ENCODE results near the gene MAGEB1. TPM values are rescaled to one million over a fixed set of nuclear protein-coding genes. Genes with fewer than 3 reads are reported as not detected.

The MAGEB1 gene
- total RNA-seq, 2 experiments from 2014 or later, result not detected

DNA sequence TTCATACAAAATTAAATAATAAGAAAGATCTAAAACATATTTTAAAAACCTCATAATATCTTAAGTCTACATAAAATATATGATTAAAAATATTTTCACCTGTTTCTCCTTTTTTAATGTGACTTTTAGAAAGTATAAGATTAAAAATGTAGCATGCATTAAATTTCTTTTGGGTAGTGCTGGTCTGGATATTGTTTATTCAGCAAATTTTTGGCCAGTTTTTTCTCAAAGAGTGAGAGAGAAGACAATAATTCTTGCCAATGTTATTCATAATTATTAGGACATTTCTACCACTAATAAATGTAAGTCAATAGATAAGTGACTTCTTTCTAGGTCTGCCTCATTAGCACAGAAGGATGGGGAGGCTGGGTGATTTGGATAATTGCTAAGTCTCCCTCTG is 14.1 kb downstream of the MAGEB1 start:
- ATAC-seq, result no peak
- H3K4me3 Mint-ChIP-seq, result no peak overlapping the region
- H3K36me3 Mint-ChIP-seq, result no peaks in the 10 kb centered on the region
- no peak overlapping the region for H3K27ac Mint-ChIP-seq
- no peaks in the 10 kb centered on the region for H3K27me3 Mint-ChIP-seq
- no peaks in the 10 kb centered on the region for H3K4me1 Mint-ChIP-seq
- no peak for DNase-seq
- H3K9me3 Mint-ChIP-seq (ENCODE audit: low read depth), result no peaks in the 10 kb centered on the region
- CTCF ChIA-PET, result no interaction called here

DNA sequence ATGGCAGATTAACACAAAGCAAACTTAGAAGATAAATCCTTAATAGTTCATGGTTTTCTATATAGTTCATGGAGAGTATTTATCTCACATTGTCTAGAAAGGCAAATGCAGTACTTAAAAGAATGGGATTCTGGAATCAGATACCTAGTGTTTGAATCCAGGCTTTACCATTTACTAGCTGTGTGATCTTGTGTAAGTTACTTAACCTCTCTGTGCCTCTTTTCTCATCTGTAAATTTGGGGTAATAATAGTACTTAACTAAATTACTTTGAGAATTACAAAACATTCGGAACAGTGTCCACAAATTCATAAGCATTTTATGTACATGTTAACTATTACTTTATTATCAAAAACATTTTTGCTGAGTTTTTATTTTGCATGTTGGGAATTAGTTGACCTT is 15.8 kb downstream of the MAGEB1 start:
- ATAC-seq, result no peak
- H3K27ac Mint-ChIP-seq, result no peak overlapping the region
- no peaks in the 10 kb centered on the region for H3K9me3 Mint-ChIP-seq (ENCODE audit: low read depth)
- CTCF ChIA-PET, result no interaction called here
- DNase-seq, result no peak
- no peaks in the 10 kb centered on the region for H3K27me3 Mint-ChIP-seq
- H3K4me1 Mint-ChIP-seq, result no peaks in the 10 kb centered on the region
- no peak overlapping the region for H3K4me3 Mint-ChIP-seq
- no peaks in the 10 kb centered on the region for H3K36me3 Mint-ChIP-seq

DNA sequence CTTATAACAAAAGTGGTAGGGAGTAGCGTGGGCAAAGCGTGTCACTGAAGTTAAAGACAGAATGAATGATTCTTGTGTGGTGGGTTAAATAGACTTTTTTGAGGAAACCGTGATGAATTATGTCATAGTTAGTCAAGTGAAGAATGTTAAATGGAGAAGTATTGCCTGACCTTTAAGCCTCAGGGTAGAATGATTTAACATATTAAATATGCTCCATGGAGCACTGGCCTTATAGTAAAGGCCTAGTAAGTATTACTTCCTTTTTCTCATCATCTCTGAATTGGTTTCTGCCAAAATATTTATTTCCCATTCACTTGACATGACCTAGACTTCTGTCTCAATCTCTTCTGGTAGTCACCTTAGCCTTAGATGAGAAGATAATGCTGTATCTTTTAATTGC is 23.7 kb downstream of the MAGEB1 start:
- Mint-ChIP-seq H3K36me3 (no peaks in the 10 kb centered on the region), H3K4me1 (no peaks in the 10 kb centered on the region), H3K4me3 (no peak overlapping the region), H3K9me3 (ENCODE audit: low read depth) (no peaks in the 10 kb centered on the region), H3K27ac (no peak overlapping the region), H3K27me3 (no peaks in the 10 kb centered on the region)
- no peak for DNase-seq
- CTCF ChIA-PET, result no interaction called here
- no peak for ATAC-seq

DNA sequence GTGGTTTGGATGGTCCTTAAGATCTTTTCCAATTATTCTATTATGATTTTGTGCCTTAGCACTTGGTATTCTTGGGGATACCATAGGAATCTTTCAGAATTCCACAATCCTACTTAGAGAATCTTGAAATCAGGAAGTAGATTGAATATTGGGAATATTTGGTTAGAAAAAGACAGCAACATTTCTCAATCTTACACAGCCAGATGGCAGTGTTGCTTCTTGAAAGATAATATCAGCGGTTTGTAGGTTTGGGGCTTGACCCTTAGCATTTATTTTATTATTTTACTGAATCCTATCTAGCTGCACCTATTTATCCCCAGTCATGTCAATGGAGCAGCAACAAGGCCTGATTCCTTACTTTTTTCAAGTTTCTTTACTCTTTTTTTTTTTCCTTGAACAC is 28.6 kb downstream of the MAGEB1 start:
- Mint-ChIP-seq H3K9me3 (ENCODE audit: low read depth) (no peaks in the 10 kb centered on the region), H3K4me1 (no peaks in the 10 kb centered on the region), H3K36me3 (no peaks in the 10 kb centered on the region), H3K27ac (no peak overlapping the region), H3K4me3 (no peak overlapping the region), H3K27me3 (no peaks in the 10 kb centered on the region)
- CTCF ChIA-PET, result no interaction called here
- ATAC-seq (no peak), DNase-seq (no peak)

DNA sequence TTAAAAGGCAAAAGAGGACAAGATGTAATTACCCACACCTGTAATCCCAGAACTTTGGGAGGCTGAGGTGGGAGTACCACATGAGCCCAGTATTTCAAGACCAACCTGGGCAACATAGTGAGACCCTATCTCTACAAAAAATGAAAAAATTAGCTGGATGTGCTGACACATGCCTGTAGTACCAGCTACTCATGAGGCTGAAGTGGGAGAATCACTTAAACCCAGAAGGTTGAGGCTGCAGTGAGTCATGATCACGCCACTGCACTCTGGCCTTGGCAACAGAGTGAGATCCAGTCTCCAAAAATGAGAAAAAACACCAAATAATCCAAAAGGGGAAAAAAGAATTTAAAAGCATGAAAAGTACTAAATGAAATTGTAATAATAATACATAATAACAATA is 31.4 kb downstream of the MAGEB1 start:
- Mint-ChIP-seq H3K9me3 (ENCODE audit: low read depth) (no peaks in the 10 kb centered on the region), H3K27me3 (no peaks in the 10 kb centered on the region), H3K4me3 (no peak overlapping the region), H3K36me3 (no peaks in the 10 kb centered on the region), H3K27ac (no peak overlapping the region), H3K4me1 (no peaks in the 10 kb centered on the region)
- CTCF ChIA-PET, result no interaction called here
- ATAC-seq (no peak), DNase-seq (no peak)

DNA sequence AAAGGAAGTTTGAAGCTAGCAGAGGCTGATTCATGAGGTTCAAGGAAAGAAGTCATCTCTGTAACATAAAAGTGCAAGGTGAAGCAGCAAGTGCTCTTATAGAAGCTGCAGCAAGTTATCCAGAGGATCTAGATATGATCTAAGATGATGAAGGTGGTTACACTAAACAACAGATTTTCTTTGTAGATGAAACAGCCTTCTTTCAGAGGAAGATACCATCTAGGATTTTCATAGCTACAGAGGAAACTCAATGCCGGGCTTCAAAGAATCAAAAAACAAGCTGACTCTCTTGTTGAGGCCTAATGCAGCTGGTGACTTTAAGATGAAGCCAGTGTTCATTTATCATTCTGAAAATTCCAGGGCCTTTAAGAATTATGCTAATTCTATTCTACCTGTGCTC is 33.5 kb downstream of the MAGEB1 start:
- H3K36me3 Mint-ChIP-seq, result no peaks in the 10 kb centered on the region
- DNase-seq (no peak), ATAC-seq (no peak)
- H3K4me1 Mint-ChIP-seq, result no peaks in the 10 kb centered on the region
- H3K9me3 Mint-ChIP-seq (ENCODE audit: low read depth), result peaks cover 2% of the 10 kb centered on the region
- CTCF ChIA-PET, result no interaction called here
- H3K4me3 Mint-ChIP-seq, result no peak overlapping the region
- H3K27ac Mint-ChIP-seq, result no peak overlapping the region
- H3K27me3 Mint-ChIP-seq, result no peaks in the 10 kb centered on the region

DNA sequence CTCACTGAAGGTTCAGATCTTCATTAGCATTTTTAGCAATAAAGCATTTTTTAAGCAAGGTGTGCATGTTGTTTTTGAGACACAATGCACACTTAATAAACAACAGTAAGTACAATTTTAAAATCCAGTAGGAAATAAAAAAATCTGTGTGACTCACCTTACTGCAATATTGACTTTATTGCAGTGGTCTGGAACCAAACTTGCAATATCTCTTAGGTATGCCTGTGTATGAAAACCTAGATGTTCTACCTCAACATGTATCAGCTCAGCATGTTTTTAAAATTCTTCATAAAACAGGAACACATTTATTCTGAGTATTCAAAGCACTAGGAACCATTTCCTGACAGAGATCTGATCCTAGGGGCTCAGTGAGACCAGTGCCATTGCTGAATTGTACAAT is 35.6 kb downstream of the MAGEB1 start:
- H3K27me3 Mint-ChIP-seq, result no peaks in the 10 kb centered on the region
- no peak for ATAC-seq
- CTCF ChIA-PET, result no interaction called here

DNA sequence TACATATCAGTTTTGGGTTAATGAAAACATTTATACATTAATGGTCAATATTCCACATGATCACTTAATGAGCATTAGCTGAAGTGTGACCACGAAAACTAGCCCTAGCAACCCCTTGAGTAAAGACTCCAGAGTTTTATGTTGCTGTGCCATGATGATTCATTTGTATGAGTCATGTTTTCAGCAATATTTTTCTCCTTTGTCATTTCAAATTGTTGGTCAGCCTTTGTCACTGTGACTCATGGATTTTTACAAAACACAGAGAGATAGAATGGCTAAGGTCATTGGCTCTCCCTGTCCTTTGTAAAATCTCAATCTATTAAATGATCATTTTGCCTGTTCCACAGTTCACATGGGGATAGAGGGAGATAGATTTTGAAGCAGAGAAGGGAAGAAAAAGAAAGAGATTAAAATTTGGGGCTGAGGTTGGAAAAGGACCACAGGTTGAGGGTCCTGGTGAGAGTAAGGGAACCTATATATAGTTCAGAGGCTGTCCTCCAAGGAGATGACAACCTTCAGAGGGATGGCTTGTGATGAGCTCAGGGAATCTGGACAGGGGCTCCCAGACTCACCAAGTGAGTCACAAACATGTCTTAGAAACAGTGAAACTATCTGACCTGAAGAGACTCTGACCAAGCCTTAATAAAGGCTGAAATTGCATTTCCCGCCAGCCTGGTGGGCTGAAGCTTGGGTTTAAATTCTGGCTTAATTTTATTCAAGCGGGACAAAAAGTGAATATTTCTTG is 36.7 kb downstream of the MAGEB1 start:
- H3K36me3 Mint-ChIP-seq, result no peaks in the 10 kb centered on the region
- ATAC-seq, result no peak
- no peak overlapping the region for H3K4me3 Mint-ChIP-seq
- no peak for DNase-seq
- no peaks in the 10 kb centered on the region for H3K27me3 Mint-ChIP-seq
- H3K4me1 Mint-ChIP-seq, result no peaks in the 10 kb centered on the region
- no peak overlapping the region for H3K27ac Mint-ChIP-seq
- CTCF ChIA-PET, result no interaction called here
- peaks cover 2% of the 10 kb centered on the region for H3K9me3 Mint-ChIP-seq (ENCODE audit: low read depth)

More for the DNA sequence above, 35.6 kb downstream of the MAGEB1 start:
- Mint-ChIP-seq H3K9me3 (ENCODE audit: low read depth) (peaks cover 2% of the 10 kb centered on the region), H3K36me3 (no peaks in the 10 kb centered on the region), H3K4me1 (no peaks in the 10 kb centered on the region), H3K27ac (no peak overlapping the region), H3K4me3 (no peak overlapping the region)
- DNase-seq, result no peak

DNA sequence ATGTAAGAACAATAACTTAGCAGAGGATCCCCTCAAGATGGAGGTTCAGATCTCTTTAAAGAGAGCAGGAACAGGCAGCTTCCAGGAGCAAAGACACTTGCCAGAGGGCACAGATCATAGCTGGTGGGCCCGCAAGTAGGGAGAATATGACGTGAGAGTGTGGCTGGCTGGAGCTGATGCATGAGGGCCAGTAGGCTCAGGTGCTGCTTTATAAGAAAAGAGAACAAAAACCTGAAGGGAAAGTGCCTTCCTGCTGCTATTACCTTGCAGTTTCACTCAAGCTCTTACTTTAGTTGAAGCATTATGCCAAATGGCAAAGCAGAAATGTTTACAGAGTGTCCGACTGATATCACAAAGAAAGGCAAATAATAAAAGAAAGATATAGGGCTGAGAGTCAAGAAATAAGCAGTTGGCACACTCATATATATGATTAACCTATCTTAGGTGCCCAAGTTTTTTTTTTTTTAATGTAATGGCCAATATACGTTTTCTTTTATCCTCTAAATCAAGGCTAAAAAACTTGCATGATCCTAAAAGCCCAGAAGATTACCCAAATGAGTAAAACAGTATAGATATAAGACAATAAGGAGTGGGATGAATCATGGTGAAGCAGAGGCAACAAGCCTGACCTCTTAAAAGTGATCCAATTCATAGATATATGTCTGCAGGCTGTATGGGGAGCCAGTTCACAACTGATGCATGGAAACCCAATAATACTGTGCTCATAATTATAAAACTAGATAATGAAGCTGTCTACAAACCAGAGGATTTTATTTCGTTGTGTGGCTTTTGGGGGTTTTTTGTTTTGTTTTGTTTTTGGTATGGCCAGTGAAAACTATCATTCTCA is 49.7 kb downstream of the MAGEB1 start:
- H3K4me1 Mint-ChIP-seq, result no peaks in the 10 kb centered on the region
- no peaks in the 10 kb centered on the region for H3K27me3 Mint-ChIP-seq
- H3K36me3 Mint-ChIP-seq, result no peaks in the 10 kb centered on the region
- CTCF ChIA-PET, result no interaction called here
- DNase-seq (no peak), ATAC-seq (no peak)
- H3K4me3 Mint-ChIP-seq, result no peak overlapping the region
- no peak overlapping the region for H3K27ac Mint-ChIP-seq
- no peaks in the 10 kb centered on the region for H3K9me3 Mint-ChIP-seq (ENCODE audit: low read depth)

DNA sequence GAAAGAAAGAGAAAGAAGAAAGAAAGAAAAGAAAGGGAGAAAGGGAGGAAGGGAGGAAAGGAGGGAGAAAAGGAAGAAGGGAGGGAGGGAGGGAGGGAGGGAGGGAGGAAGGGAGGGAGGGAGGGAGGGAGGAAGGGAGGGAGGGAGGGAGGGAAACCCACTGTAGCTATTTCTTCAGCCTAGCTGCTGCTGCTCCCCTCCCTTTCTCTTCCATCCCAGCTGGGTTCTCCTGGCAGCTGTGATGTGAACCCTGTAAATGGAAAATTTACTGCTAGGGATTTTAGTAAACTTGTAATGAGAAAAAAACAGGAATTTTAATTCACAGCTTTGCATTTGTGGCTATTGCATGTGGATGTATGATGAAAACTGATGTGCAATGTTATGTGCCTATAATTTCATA is 54.3 kb downstream of the MAGEB1 start:
- Mint-ChIP-seq H3K9me3 (ENCODE audit: low read depth) (no peaks in the 10 kb centered on the region), H3K4me3 (no peak overlapping the region), H3K27me3 (no peaks in the 10 kb centered on the region), H3K4me1 (no peaks in the 10 kb centered on the region), H3K36me3 (no peaks in the 10 kb centered on the region), H3K27ac (no peak overlapping the region)
- no peak for ATAC-seq
- DNase-seq, result no peak
- CTCF ChIA-PET, result no interaction called here

Other genes with a start within 250 kb of the MAGEB1 start
- not detected for gene MAGEB2, start 31.6 kb upstream of the MAGEB1 start, total RNA-seq
- gene MAGEB3, start 16.5 kb upstream of the MAGEB1 start, total RNA-seq, result not detected
- gene MAGEB4, start 5.1 kb upstream of the MAGEB1 start, total RNA-seq, result not detected
- not detected for gene NR0B1, start 62.2 kb downstream of the MAGEB1 start, total RNA-seq

All from activated CD8-positive, alpha-beta memory T cell treated with anti-CD3 and anti-CD28 coated beads, Interleukin-2, amount 10 ng/mL, durations not matched to agents 7 days and 5 days (primary cell).